ENCODE measurements around the gene ST6GALNAC3.

DNA sequence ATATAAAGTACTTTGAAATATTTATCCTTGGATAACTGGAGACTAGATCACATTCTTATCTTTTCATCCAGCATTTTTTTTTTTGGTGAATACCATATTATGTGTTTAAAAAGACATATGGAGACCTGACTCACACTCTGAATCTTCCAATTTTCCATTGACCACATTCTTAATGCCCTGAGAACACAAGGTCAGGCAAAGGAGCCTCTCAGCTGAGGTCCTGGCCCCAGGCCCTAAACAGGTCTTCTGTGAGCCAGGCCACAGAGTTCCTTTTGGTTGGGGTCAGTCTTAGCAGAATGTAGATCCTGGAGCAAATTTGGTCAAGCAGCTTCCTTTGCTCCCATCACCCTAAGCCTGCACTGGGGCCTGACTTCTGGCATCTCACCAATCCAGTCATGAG is 402.6 kb downstream of the ST6GALNAC3 start:
- TF ChIP-seq, protein P1, sequence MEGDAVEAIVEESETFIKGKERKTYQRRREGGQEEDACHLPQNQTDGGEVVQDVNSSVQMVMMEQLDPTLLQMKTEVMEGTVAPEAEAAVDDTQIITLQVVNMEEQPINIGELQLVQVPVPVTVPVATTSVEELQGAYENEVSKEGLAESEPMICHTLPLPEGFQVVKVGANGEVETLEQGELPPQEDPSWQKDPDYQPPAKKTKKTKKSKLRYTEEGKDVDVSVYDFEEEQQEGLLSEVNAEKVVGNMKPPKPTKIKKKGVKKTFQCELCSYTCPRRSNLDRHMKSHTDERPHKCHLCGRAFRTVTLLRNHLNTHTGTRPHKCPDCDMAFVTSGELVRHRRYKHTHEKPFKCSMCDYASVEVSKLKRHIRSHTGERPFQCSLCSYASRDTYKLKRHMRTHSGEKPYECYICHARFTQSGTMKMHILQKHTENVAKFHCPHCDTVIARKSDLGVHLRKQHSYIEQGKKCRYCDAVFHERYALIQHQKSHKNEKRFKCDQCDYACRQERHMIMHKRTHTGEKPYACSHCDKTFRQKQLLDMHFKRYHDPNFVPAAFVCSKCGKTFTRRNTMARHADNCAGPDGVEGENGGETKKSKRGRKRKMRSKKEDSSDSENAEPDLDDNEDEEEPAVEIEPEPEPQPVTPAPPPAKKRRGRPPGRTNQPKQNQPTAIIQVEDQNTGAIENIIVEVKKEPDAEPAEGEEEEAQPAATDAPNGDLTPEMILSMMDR (conservative IDR thresholded peaks at IDR 0.05; ENCODE audit: low read length): no peak
- no peak for TF ChIP-seq EZH2phosphoT487 (IDR thresholded peaks at IDR 0.05; ENCODE audit: borderline replicate concordance)

Data from Loucy (cell line).